GM12892 (cell line): ENCODE measurements around the gene PRDM16.

Experiments
- POLR2A ChIP-seq: IDR thresholded peaks from 2 replicates; pipeline ENCODE4 v1.6.1; 2011; ENCODE audit warnings: low read depth, low read length, control low read depth
- POLR2AphosphoS5 ChIP-seq: IDR thresholded peaks from 2 replicates; pipeline ENCODE4 v1.6.1; 2011; ENCODE audit warnings: low read depth, low read length, control low read depth
- TAF1 ChIP-seq: IDR thresholded peaks from 2 replicates; pipeline ENCODE4 v1.6.1; 2011; ENCODE audit warnings: low read depth, mild to moderate bottlenecking, control low read depth, low read length, borderline replicate concordance

GRCh38 chr1:3296326-3296725, 227.3 kb downstream of the PRDM16 start:
- no peak for TF ChIP-seq POLR2A
- no peak for TF ChIP-seq POLR2AphosphoS5
- no peak for TF ChIP-seq TAF1
